ENCODE measurements around the gene ANTKMT. TPM values are rescaled to one million over a fixed set of nuclear protein-coding genes. Genes with fewer than 3 reads are reported as not detected.

ANTKMT gene
- total and polyA plus RNA-seq, 12 donors: 23.3 to 91.1 (median 31.7) TPM

- ATAC-seq: no peak
- peaks cover 5 to 19% (median 10%) of the 10 kb centered on the region in 7 donors for H3K27me3 ChIP-seq
- H3K9me3 ChIP-seq: no peaks in the 10 kb centered on the region
- H3K4me3 ChIP-seq: no peak overlapping the region
- intact Hi-C loops (cut with DNase I): no loop called here
- no peaks in the 10 kb centered on the region for H3K36me3 ChIP-seq
- H3K27ac ChIP-seq: no peak overlapping the region
- no peak for DNase-seq
- TF ChIP-seq CTCF (IDR thresholded peaks at IDR 0.05): no peak
- no peaks in the 10 kb centered on the region for H3K4me1 ChIP-seq
- WGBS, 2 donors: 74 to 75% methylated on average over 35 to 39 of the region's 48 CpGs
Measured at GRCh38 chr16:766820-767640, 46.1 kb downstream of the ANTKMT start.

DNA sequence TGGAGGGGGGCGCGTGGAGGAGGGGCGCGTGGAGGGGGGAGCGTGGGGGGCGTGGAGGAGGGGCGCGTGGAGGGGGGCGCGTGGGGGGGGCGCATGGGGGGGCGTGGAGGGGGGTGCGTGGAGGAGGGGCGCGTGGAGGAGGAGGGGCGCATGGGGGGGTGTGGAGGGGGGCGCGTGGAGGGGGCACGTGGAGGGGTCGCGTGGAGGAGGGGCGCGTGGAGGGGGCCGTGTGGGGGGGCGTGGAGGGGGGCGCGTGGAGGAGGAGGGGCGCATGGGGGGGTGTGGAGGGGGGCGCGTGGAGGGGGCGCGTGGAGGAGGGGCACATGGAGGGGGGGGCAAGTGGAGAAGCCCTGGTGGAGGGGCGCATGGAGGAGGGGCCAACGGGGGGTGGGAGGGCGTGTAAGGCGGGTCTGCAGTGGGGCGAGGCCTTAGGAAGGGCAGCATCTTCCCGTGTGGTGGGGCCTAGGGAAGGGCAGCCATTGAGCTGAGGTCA is 46.8 kb downstream of the ANTKMT start:
- intact Hi-C loops (cut with DNase I): no loop called here
- Histone ChIP-seq H3K4me3 (no peak overlapping the region), H3K9me3 (no peaks in the 10 kb centered on the region), H3K27ac (no peak overlapping the region), H3K4me1 (no peaks in the 10 kb centered on the region), H3K36me3 (no peaks in the 10 kb centered on the region), H3K27me3 (peaks cover 0 to 12% (median 5%) of the 10 kb centered on the region in 7 donors)
- WGBS, 2 donors: 41 to 75% methylated on average over 6 to 21 of the region's 38 CpGs
- no peak for ATAC-seq
- TF ChIP-seq CTCF (IDR thresholded peaks at IDR 0.05): no peak
- no peak for DNase-seq

- TF ChIP-seq CTCF (IDR thresholded peaks at IDR 0.05): no peak
- DNase-seq: no peak
- peaks cover 0 to 9% (median 0%) of the 10 kb centered on the region in 7 donors for H3K27me3 ChIP-seq
- no peaks in the 10 kb centered on the region for H3K4me1 ChIP-seq
- WGBS, 2 donors: 67 to 77% methylated on average over 20 to 21 of the region's 21 CpGs
- no peaks in the 10 kb centered on the region for H3K9me3 ChIP-seq
- no peak overlapping the region for H3K27ac ChIP-seq
- no peaks in the 10 kb centered on the region for H3K36me3 ChIP-seq
- ATAC-seq: no peak
- H3K4me3 ChIP-seq: no peak overlapping the region
- intact Hi-C loops (cut with DNase I): no loop called here
Measured at GRCh38 chr16:768428-768827, 47.5 kb downstream of the ANTKMT start.

DNA sequence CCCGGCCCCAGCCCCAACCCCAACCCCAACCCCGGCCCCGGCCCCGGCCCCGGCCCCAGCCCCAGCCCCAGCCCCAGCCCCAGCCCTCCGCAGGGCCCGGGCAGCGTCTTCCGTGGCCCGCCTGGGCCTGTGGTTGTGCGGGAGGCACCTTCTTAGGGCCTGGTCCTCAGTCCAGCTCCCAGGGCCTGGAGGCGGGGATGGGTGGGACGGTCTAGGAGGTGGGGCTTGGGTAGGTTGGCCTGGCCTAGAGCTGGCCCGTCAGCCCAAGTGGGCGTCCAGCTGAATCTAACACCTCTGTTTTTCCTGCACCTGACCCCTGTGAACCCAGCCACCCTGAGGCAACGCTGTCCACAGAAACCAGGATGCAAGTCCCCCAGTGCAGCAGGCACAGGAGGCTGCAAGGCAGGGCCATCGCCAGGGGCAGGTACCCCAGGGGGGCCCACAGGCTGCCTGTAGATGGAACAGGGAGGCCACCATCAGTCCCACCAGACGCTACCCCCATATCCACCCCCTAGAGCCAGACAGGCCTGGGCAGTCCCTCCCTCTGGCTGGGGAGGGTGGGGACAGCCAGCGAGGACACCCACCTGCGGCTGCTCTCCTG is 48.3 kb downstream of the ANTKMT start:
- ATAC-seq (no peak), DNase-seq (no peak)
- Histone ChIP-seq H3K27ac (no peak overlapping the region), H3K4me1 (no peaks in the 10 kb centered on the region), H3K36me3 (no peaks in the 10 kb centered on the region), H3K4me3 (no peak overlapping the region), H3K27me3 (peaks cover 0 to 7% (median 2%) of the 10 kb centered on the region in 7 donors), H3K9me3 (no peaks in the 10 kb centered on the region)
- intact Hi-C loops (cut with DNase I): no loop called here
- no peak for TF ChIP-seq CTCF (IDR thresholded peaks at IDR 0.05)
- WGBS, 2 donors: 30 to 50% methylated on average over 17 to 20 of the region's 20 CpGs

Measured in heart right ventricle (tissue), 16 donors.